OCI-LY7 (cell line): ENCODE data around the gene CLN5.

Source experiments
- EZH2phosphoT487 ChIP-seq: fragments of 200-600 bp; sonication (generic); IDR thresholded peaks from 2 replicates; pipeline ENCODE4 v1.6.1; 2018; ENCODE audit warnings: low read depth, borderline replicate concordance, mild to moderate bottlenecking, mixed run types, antibody characterized with exemption, low read length, moderate library complexity, mixed read lengths
- TF ChIP-seq, protein P1 (sequence below): fragments of 200-600 bp; sonication (generic); conservative IDR thresholded peaks from 2 replicates; pipeline ENCODE4 v1.5.1; 2014; ENCODE audit warnings: mild to moderate bottlenecking, antibody characterized with exemption, low read length, moderate library complexity, mixed read lengths

DNA sequence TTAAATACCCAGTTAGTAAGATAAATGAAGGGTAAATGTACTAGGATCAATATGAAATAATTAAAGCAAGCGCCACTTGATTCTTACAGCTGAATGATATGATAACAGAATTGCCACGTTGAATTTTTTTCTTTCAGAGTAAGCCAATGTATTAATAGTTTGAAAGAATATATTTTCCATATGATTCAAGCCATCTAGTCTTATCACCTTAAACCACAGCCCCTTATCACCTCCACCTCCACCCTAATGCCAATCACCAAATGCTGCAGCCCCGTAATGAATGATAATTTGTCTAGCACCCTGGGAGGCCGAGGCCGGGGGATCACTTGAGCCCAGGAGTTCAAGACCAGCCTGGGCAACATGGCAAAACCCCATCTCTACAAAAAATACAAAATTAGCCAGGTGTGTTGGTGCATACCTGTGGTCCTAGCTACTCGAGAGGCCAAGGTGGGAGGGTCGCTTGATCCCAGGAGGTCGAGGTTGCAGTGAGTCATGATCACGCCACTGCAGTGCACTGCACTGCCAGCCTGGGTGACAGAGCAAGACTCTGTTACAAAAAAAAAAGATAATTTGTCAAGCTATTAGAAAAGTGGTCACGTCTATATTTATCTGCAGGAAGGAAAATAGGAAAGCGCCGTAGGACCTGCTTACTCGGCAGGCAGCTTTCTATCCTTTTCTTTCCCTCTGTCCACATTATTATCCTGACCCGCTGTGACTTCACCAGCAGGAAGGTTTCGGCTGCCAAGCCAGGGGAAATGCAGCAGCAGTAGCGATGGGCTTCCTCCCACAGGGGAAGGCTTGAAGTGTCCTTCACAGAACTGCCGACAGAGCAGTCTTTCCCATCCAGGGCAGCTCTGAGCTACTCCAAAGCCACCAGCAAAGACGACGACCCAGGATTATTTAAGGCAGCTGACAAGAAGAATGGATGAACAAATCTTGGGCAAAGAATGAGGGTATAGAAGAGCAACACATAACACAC, 19.7 kb upstream of the CLN5 start:
- TF ChIP-seq, protein P1, sequence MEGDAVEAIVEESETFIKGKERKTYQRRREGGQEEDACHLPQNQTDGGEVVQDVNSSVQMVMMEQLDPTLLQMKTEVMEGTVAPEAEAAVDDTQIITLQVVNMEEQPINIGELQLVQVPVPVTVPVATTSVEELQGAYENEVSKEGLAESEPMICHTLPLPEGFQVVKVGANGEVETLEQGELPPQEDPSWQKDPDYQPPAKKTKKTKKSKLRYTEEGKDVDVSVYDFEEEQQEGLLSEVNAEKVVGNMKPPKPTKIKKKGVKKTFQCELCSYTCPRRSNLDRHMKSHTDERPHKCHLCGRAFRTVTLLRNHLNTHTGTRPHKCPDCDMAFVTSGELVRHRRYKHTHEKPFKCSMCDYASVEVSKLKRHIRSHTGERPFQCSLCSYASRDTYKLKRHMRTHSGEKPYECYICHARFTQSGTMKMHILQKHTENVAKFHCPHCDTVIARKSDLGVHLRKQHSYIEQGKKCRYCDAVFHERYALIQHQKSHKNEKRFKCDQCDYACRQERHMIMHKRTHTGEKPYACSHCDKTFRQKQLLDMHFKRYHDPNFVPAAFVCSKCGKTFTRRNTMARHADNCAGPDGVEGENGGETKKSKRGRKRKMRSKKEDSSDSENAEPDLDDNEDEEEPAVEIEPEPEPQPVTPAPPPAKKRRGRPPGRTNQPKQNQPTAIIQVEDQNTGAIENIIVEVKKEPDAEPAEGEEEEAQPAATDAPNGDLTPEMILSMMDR: no peak
- no peak for TF ChIP-seq EZH2phosphoT487
